Measurements from ENCODE around the gene NUDT3. TPM values are rescaled to one million over a fixed set of nuclear protein-coding genes. Genes with fewer than 3 reads are reported as not detected.
"Not testable (repeated sequence)": the region's sequence is repeated elsewhere in the genome, so short reads cannot be mapped to it uniquely, and the experiment has no call there.

Gene NUDT3
- total RNA-seq, 1 donor from 2014 or later, result 21.8 TPM

DNA sequence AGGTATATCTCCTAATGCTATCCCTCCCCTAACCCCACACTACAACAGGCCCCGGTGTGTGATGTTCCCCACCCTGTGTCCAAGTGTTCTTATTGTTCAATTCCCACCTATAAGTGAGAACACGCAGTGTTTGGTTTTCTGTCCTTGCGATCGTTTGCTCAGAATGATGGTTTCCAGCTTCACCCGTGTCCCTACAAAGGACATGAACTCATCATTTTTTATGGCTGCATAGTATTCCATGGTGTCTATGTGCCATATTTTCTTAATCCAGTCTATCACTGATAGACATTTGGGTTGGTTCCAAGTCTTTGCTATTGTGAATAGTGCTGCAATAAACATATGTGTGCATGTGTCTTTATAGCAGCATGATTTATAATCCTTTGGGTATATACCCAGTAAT lies 20.6 kb downstream of the NUDT3 start:
- intact Hi-C loops (cut with micrococcal nuclease); H3K9me3 Mint-ChIP-seq; H3K4me3 Mint-ChIP-seq; H3K4me1 Mint-ChIP-seq; H3K27me3 Mint-ChIP-seq; DNase-seq; H3K36me3 Mint-ChIP-seq (ENCODE audit: low read depth); H3K27ac Mint-ChIP-seq: not testable (repeated sequence)

DNA sequence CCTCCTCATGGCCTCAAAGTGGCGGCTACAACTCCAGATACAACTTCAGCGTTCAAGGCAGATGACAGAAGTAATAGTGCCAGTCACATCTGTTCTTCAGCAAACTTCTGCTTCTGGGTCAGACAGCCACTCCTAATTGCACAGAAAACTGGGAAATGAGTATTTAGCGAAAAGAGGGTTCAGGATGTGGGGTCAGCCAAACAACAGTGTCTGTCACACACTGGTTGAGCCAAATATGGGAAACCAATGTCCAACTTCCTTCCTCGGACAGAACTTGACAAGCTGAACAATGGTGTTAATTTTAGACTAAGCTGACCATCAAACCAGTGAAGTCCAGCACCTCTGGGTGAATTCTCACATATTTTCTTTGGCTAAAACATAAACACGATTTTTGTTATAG lies 22.1 kb downstream of the NUDT3 start:
- intact Hi-C loops (cut with micrococcal nuclease), result no loop called here
- no peak for DNase-seq
- Mint-ChIP-seq H3K36me3 (ENCODE audit: low read depth) (peaks cover 3% of the 10 kb centered on the region), H3K4me3 (no peak overlapping the region), H3K4me1 (peaks cover 3% of the 10 kb centered on the region), H3K27ac (no peak overlapping the region), H3K9me3 (no peaks in the 10 kb centered on the region), H3K27me3 (no peaks in the 10 kb centered on the region)

DNA sequence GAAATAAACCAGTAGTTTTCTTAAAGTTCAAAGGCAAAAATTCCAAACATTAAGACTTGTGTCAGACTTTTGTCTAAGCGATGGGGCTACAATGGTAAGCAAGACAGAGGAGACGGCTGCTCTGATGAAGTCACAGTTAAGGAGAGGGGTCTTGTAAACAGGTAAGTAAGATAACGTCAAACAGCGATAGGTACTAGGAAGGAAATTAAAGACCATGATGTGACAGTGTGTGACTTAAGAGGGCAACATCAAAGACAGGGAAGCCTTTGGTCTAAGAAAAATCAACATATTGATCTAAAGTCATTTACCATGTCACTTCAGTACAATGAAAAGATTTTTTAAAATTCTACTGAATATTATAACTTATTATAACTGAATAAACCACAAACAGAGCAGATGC lies 23.1 kb downstream of the NUDT3 start:
- peaks cover 3% of the 10 kb centered on the region for H3K4me1 Mint-ChIP-seq
- no peak overlapping the region for H3K27ac Mint-ChIP-seq
- H3K27me3 Mint-ChIP-seq, result no peaks in the 10 kb centered on the region
- H3K9me3 Mint-ChIP-seq, result no peaks in the 10 kb centered on the region
- H3K36me3 Mint-ChIP-seq (ENCODE audit: low read depth), result peaks cover 3% of the 10 kb centered on the region
- no peak for DNase-seq
- intact Hi-C loops (cut with micrococcal nuclease), result no loop called here
- H3K4me3 Mint-ChIP-seq, result no peak overlapping the region

DNA sequence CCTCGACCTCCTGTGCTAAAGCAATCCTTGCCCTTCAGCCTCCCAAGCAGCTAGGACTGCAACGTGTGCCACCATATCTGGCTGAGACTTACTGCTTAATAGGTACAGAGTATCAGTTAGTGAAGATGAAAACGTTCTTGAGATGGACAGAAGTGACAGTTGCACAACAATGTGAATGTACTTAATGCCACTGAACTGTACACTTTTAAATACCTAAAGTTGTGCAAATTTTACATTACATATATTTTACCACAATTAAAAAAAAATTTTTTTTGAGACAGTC lies 25.9 kb downstream of the NUDT3 start:
- H3K4me3 Mint-ChIP-seq, result no peak overlapping the region
- no peak overlapping the region for H3K27ac Mint-ChIP-seq
- intact Hi-C loops (cut with micrococcal nuclease), result no loop called here
- peaks cover 21% of the 10 kb centered on the region for H3K4me1 Mint-ChIP-seq
- no peak for DNase-seq
- H3K27me3 Mint-ChIP-seq, result no peaks in the 10 kb centered on the region
- peaks cover 2% of the 10 kb centered on the region for H3K36me3 Mint-ChIP-seq (ENCODE audit: low read depth)
- H3K9me3 Mint-ChIP-seq, result no peaks in the 10 kb centered on the region

DNA sequence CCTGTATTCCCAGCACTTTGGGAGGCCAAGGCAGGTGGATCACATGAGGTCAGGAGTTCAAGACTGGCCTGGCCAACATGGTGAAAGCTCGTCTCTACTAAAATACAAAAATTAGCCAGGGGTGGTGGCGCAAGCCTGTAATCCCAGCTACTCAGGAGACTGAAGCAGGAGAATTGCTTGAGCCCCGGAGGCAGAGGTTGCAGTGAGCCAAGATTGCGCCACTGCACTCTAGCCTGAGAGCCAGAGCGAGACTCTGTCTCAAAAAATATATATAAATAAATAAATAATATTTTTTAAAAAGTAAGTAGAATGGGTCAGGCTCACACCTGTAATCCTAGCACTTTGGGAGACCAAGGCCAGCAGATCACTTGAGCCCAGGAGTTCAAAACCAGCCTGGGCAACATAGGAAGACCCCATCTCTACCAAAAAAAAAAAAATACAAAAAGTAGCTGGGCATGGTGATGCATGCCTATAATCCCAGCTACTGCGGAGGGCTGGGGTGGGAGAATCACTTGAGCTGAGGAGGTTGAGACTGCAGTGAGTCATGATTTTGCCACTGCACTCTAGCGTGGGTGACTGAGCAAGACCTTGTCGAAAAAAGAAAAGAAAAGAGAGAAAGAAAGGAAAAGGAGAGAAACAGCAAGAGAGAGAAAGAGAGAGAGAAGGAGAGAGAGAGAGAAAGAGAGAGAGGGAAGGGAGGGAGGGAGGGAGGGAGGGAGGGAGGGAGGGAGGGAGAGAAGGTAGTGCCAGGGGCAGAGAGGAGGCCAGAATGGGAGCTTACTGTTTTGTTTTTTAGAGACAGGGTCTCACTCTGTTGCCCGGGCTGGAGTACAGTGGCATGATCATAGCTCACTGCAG lies 26.5 kb downstream of the NUDT3 start:
- H3K27ac Mint-ChIP-seq; H3K36me3 Mint-ChIP-seq (ENCODE audit: low read depth); DNase-seq; H3K9me3 Mint-ChIP-seq; H3K4me3 Mint-ChIP-seq; H3K27me3 Mint-ChIP-seq; intact Hi-C loops (cut with micrococcal nuclease): not testable (repeated sequence)
- peaks cover 23% of the 10 kb centered on the region for H3K4me1 Mint-ChIP-seq

DNA sequence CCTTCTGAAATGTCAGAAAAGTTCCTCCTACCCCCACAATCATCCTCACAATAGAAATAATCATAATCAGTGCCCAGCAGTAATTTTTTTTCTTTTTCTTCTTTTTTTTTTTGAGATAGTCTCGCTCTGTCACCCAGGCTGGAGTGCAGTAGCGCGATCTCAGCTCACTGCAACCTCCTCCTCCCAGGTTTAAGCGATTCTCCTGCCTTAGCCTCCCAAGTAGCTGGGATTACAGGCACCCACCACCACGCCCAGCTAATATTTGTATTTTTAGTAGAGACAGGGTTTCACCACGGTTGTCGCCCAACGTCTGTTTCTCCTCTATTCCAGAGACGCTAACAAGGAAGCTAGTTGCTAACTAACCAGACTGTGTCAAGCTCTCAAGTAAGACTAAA lies 28.8 kb downstream of the NUDT3 start:
- H3K27me3 Mint-ChIP-seq; H3K27ac Mint-ChIP-seq; H3K4me3 Mint-ChIP-seq; DNase-seq; H3K9me3 Mint-ChIP-seq; intact Hi-C loops (cut with micrococcal nuclease); H3K36me3 Mint-ChIP-seq (ENCODE audit: low read depth): not testable (repeated sequence)
- peaks cover 32% of the 10 kb centered on the region for H3K4me1 Mint-ChIP-seq

DNA sequence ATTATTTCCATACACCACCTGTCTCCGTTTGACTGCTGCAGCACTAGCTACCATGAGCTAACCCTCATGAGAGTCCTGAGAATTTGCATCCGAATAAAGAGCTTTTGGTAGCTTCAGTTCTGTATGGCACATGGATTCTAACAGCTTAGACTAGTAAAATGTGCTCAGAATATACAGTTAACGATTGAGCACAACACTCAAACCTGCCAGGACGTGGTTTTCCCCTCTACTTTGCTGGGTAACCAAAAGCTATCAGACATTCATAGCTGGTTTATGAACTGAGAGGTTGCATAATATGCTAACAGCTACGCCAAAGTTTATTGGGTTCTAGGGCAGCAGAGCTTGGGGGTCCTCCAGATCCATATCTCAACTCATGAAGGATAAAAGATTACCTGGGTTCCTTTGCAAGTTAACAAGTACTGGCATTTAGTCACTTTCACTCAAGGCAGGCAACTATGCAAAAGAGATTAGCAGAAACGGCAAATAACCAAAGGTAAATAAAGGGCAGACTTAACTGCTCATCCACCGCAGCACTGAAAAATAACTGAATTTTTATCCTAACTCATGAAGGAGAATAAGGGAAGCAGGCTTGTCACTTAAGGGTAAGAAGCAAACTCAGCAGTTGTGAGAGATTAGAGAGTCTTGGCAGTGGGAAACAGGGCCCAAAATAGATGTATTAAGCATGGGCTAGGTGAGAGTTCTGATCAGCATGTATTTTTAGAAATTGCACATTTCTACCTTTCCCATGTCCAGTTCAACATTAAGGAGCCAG lies 29.4 kb downstream of the NUDT3 start:
- H3K9me3 Mint-ChIP-seq, result no peaks in the 10 kb centered on the region
- no peak overlapping the region for H3K27ac Mint-ChIP-seq
- H3K36me3 Mint-ChIP-seq (ENCODE audit: low read depth), result no peaks in the 10 kb centered on the region
- intact Hi-C loops (cut with micrococcal nuclease), result no loop called here
- H3K27me3 Mint-ChIP-seq, result no peaks in the 10 kb centered on the region
- no peak overlapping the region for H3K4me3 Mint-ChIP-seq
- peak; percentile 74 for DNase-seq
- H3K4me1 Mint-ChIP-seq, result peaks cover 32% of the 10 kb centered on the region

DNA sequence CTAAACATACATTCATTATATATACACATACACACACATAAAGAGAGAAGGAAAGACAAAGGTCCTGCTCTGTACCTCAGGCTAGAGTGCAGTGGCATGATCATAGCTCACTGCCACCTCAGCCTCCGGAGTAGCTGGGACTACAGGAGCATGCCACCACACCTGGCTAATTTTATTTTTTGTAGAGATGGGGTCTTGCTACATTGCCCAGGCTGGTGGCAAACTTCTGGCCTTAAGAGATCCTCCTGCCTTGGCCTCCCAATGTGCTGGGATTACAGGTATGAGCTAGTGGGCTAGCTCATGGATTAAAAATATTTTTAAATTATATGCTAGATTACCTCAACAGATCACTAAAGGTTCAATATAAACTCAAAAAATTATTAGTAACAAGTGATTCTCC lies 30.3 kb downstream of the NUDT3 start:
- Mint-ChIP-seq H3K36me3 (ENCODE audit: low read depth) (no peaks in the 10 kb centered on the region), H3K4me1 (peaks cover 32% of the 10 kb centered on the region), H3K27ac (no peak overlapping the region), H3K27me3 (no peaks in the 10 kb centered on the region), H3K4me3 (no peak overlapping the region), H3K9me3 (no peaks in the 10 kb centered on the region)
- DNase-seq, result no peak
- intact Hi-C loops (cut with micrococcal nuclease), result no loop called here

DNA sequence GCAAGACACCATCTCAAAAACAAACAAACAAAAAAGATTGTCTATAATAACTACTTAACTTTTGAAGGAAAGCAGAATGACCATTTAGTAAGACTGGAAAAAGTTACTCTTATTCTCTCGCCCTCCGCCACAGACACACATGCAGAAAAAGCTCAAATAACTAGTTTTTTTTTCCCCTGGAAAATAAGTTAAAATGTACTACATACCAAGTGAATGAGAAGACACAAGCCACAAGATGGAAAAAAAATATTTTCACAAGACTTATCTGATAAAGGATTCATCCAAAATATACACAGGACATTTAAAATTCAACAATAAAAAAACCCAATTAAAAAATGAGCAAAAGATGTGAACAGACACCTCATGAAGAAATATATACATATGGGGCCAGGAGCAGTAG lies 31.9 kb downstream of the NUDT3 start:
- H3K36me3 Mint-ChIP-seq (ENCODE audit: low read depth), result no peaks in the 10 kb centered on the region
- no peak for DNase-seq
- no peak overlapping the region for H3K4me3 Mint-ChIP-seq
- H3K27ac Mint-ChIP-seq, result no peak overlapping the region
- intact Hi-C loops (cut with micrococcal nuclease), result no loop called here
- H3K27me3 Mint-ChIP-seq, result no peaks in the 10 kb centered on the region
- no peaks in the 10 kb centered on the region for H3K9me3 Mint-ChIP-seq
- peaks cover 29% of the 10 kb centered on the region for H3K4me1 Mint-ChIP-seq

DNA sequence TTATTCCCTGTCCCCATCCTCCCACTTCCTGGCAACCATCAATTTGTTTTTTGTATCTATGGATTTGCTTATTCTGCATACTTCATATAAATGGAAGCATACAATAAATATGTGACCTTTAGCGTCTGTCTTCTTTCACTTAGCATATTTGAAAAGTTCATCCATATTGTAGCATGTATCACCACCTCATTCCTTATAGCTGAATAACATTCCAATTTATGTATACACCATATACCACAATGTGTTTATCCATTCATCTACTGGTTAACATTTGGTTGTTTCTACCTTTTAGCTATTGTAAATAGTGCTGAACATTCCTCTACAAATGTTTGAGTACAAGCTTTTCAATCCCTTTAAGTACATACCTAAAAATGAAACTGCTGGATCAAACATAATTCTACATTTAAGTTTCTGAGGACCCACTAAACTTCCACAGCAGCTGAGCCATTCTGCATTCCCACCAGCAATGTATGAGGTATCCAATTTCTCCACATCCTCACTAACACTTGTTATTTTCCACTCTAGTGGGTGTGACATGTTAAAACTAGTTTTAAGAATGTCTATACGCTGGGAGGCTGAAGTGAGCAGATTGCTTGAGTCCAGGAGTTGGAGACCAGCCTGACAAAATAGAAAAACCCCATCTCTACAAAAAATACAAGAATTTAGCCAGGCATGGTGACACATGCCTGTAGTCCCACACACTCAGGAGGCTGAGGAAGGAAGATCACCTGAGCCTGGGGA lies 32.9 kb downstream of the NUDT3 start:
- Mint-ChIP-seq H3K36me3 (ENCODE audit: low read depth) (no peaks in the 10 kb centered on the region), H3K27me3 (no peaks in the 10 kb centered on the region), H3K4me1 (peaks cover 29% of the 10 kb centered on the region), H3K9me3 (no peaks in the 10 kb centered on the region), H3K4me3 (no peak overlapping the region), H3K27ac (no peak overlapping the region)
- DNase-seq, result no peak
- intact Hi-C loops (cut with micrococcal nuclease), result no loop called here

DNA sequence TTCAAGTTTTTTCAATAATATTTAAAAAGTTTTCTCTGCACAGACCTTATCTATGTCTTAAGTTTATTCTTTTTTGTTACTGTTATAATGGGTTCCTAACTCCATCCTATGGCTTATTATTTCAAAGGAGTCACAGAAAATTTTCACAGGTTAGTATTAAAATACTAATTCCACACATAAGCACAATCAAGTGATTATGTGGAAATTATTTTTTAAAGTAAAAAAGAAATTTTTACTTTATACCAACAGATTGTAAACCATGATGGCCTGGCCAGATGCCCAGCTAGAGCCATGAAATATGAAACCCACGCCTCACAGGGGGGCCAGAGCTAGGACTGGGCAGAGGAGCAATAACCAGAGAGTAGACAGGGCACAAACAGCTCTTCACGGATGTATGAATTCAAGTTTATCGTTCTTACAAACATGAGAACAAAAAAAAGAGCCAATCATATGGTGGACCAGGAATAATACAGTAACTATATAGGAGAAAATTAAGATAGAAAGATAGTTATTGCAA lies 34.0 kb downstream of the NUDT3 start:
- H3K9me3 Mint-ChIP-seq, result no peaks in the 10 kb centered on the region
- intact Hi-C loops (cut with micrococcal nuclease), result no loop called here
- DNase-seq, result no peak
- H3K27me3 Mint-ChIP-seq, result no peaks in the 10 kb centered on the region
- H3K27ac Mint-ChIP-seq, result no peak overlapping the region
- peaks cover 25% of the 10 kb centered on the region for H3K4me1 Mint-ChIP-seq
- H3K36me3 Mint-ChIP-seq (ENCODE audit: low read depth), result no peaks in the 10 kb centered on the region
- H3K4me3 Mint-ChIP-seq, result no peak overlapping the region

DNA sequence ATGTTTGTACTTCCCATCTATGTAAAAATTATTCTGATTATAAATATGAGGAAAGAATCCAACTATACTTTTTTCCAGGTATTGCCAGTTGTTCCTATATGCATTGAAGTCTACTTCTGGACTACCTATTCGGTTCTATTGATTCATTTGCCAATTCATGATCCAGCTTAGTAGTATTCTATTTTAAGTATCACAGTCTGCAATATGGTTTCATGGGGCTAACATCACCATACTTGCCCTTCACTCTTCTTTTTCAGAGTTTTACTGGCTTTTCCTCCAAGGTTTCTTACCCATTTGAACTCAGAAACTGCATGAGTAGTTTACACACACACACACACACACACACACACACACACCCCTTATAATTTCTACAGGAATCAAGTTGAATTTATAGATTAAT lies 34.5 kb downstream of the NUDT3 start:
- no peak overlapping the region for H3K4me3 Mint-ChIP-seq
- DNase-seq, result no peak
- no peaks in the 10 kb centered on the region for H3K9me3 Mint-ChIP-seq
- H3K4me1 Mint-ChIP-seq, result peaks cover 20% of the 10 kb centered on the region
- intact Hi-C loops (cut with micrococcal nuclease), result no loop called here
- no peaks in the 10 kb centered on the region for H3K27me3 Mint-ChIP-seq
- no peaks in the 10 kb centered on the region for H3K36me3 Mint-ChIP-seq (ENCODE audit: low read depth)
- H3K27ac Mint-ChIP-seq, result no peak overlapping the region

DNA sequence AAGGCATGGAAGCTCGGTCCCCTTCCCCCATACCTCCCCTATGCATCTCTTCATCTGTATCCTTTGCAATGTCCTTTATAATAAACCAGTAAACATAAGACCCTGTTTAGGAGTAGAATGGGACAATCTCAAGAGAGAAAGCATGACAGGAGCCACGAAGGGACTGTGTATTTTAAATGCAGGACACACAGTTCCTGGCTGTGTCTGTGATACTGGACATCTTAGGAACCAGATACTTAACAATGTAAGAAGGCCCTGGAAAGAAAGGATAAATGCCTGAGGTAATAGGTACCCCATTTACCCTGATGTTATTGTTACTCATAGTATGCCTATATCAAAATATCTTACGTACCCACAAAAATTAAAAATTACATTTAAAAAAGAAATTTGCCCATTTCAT lies 36.6 kb downstream of the NUDT3 start:
- no peak for DNase-seq
- Mint-ChIP-seq H3K27me3 (no peaks in the 10 kb centered on the region), H3K27ac (no peak overlapping the region), H3K9me3 (no peaks in the 10 kb centered on the region), H3K4me1 (peaks cover 10% of the 10 kb centered on the region), H3K36me3 (ENCODE audit: low read depth) (no peaks in the 10 kb centered on the region), H3K4me3 (no peak overlapping the region)
- intact Hi-C loops (cut with micrococcal nuclease), result no loop called here

DNA sequence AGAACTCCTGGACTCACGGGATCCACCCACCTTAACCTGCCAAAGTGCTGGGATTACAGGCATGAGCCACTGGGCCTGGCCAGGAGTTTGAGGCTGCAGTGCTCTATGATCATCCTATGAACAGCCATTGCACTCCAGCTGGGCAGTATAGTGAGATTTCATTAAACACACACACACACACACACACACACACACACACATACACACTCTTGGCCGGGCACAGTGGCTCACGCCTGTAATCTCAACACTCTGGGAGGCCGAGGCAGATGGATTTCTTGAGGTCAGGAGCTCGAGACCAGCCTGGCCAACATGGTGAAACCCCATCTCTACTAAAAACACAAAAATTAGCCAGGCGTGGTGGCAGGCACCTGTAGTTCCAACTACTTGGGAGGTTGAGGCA lies 38.2 kb downstream of the NUDT3 start:
- H3K4me3 Mint-ChIP-seq; H3K4me1 Mint-ChIP-seq; intact Hi-C loops (cut with micrococcal nuclease); DNase-seq; H3K9me3 Mint-ChIP-seq; H3K27me3 Mint-ChIP-seq; H3K36me3 Mint-ChIP-seq (ENCODE audit: low read depth); H3K27ac Mint-ChIP-seq: not testable (repeated sequence)

Measured in activated CD4-positive, alpha-beta T cell treated with anti-CD3 and anti-CD28 coated beads, Interleukin-2, amount 10 ng/mL, durations not matched to agents 24 days and 14 days (primary cell).